ENCODE results near the gene PPM1K.

GRCh38 chr4:88219099-88219498 lies 65.3 kb downstream of the PPM1K start:
- TF ChIP-seq CTCF (IDR thresholded peaks at IDR 0.05): peak; percentile 77 to 84 (median 80)
- TF ChIP-seq POLR2A (IDR thresholded peaks at IDR 0.05): no peak
